GM12878 (cell line): Measurements from ENCODE around the gene ADGRD2. TPM values are rescaled to one million over a fixed set of nuclear protein-coding genes. Genes with fewer than 3 reads are reported as not detected.
A peak's percentile ranks its signal among the peaks of the same experiment; 100 is the strongest.

Experiments used
- ATAC-seq: fragments of 200-7000 bp; cut with Tn5 transposase; 3 replicates; pipeline ENCODE4 v1.9.1; 2020; ENCODE audit warnings: mild to moderate bottlenecking, moderate library complexity
- BruUV-seq: library from RNA; stranded (reverse); fragments of 400-500 nt; replicated peaks from 2 replicates; lab custom pipeline; 2021; lab: Mats Ljungman, UMichigan
- CTCF ChIA-PET: fragments of 300-600 bp; sonication (Branson Sonifier 250); formaldehyde crosslinking; extraction: SDS; loops from one replicate; lab custom pipeline; 2021; ENCODE audit warnings: inconsistent platforms; lab: Yijun Ruan, JAX
- POLR2A ChIA-PET: fragments of 350-600 bp; formaldehyde crosslinking; extraction: SDS; loops from one replicate; lab custom pipeline; 2021; ENCODE audit warnings: inconsistent platforms; lab: Charles Lee
- RAD21 ChIA-PET: fragments of 300-600 bp; sonication (Branson Sonifier 250); formaldehyde crosslinking; loops from one replicate; lab custom pipeline; 2023; ENCODE audit warnings: antibody characterized with exemption; ENCODE audit not compliant: unreplicated experiment; lab: Charles Lee
- SMC1A ChIA-PET: fragments of 300-600 bp; sonication (Branson Sonifier 250); formaldehyde crosslinking; loops from one replicate; lab custom pipeline; 2023; ENCODE audit not compliant: unreplicated experiment, uncharacterized antibody; lab: Charles Lee
- DNase-seq: peaks from one replicate; pipeline ENCODE4 v3.0.0-alpha.2; 2011; ENCODE audit warnings: low read depth, low spot score
- FAIRE-seq: peaks from 3 replicates; lab custom pipeline; 2011; peaks lifted over from hg19 to GRCh38; lab: Jason Lieb, UNC
- H2AFZ ChIP-seq: 2 replicates; pipeline ENCODE4 v1.6.0; 2011; ENCODE audit warnings: low read depth, low read length, control low read depth; ENCODE audit not compliant: control insufficient read depth
- H3K27ac ChIP-seq: 2 replicates; pipeline ENCODE4 v1.5.1; 2011; ENCODE audit warnings: control low read depth; ENCODE audit not compliant: control insufficient read depth, insufficient read depth
- H3K27me3 ChIP-seq, 2 experiments: replicated peaks in 1 of 2; 2 replicates each; pipeline versions ENCODE4 v1.6.0 to v1.6.1; 2011; ENCODE audit warnings: low read length in 1 of 2; ENCODE audit not compliant: control insufficient read depth in 2 of 2, insufficient read depth in 2 of 2
- H3K36me3 ChIP-seq, 2 experiments: 2 replicates each; pipeline ENCODE4 v1.5.1; 2011; ENCODE audit warnings: low read length in 1 of 2; ENCODE audit not compliant: control insufficient read depth in 2 of 2, insufficient read depth in 2 of 2
- H3K4me1 ChIP-seq: 2 replicates; pipeline ENCODE4 v1.6.1; 2011; ENCODE audit warnings: mild to moderate bottlenecking, low read length, moderate library complexity, mixed read lengths; ENCODE audit not compliant: control insufficient read depth, insufficient read depth
- H3K4me2 ChIP-seq: 2 replicates; pipeline ENCODE4 v1.6.0; 2011; ENCODE audit warnings: control low read depth; ENCODE audit not compliant: control insufficient read depth, insufficient read depth
- H3K4me3 ChIP-seq: fragments of 200-600 bp; sonication (generic); 2 replicates; pipeline ENCODE4 v1.5.1; 2016
- H3K79me2 ChIP-seq: 2 replicates; pipeline ENCODE4 v1.6.0; 2011; ENCODE audit warnings: low read length; ENCODE audit not compliant: control insufficient read depth, insufficient read depth
- H3K9ac ChIP-seq: 2 replicates; pipeline ENCODE4 v1.8.0; 2011; ENCODE audit warnings: low read length, control low read depth, mixed read lengths; ENCODE audit not compliant: control insufficient read depth, insufficient read depth
- H3K9me3 ChIP-seq: replicated peaks from 3 replicates; pipeline ENCODE4 v1.5.1; 2011; ENCODE audit warnings: mild to moderate bottlenecking, low read length; ENCODE audit not compliant: control insufficient read depth, insufficient read depth
- H4K20me1 ChIP-seq: 2 replicates; pipeline ENCODE4 v1.6.0; 2011; ENCODE audit not compliant: control insufficient read depth, insufficient read depth
- ASH2L ChIP-seq: fragments of 300-600, 200-600 bp; sonication (generic); IDR thresholded peaks from 2 replicates; pipeline ENCODE4 v1.6.1; 2017; ENCODE audit warnings: low read depth, mild to moderate bottlenecking, borderline replicate concordance
- CHD1 ChIP-seq: IDR thresholded peaks from 2 replicates; pipeline ENCODE4 v1.6.1; 2012; ENCODE audit warnings: low read depth, low read length, improper control_type of control experiment
- EP300 ChIP-seq, 2 experiments: fragments of 150-350 bp in 1 of 2; IDR thresholded peaks; 2 replicates each; pipeline ENCODE4 v1.6.1; 2011 to 2012; ENCODE audit warnings: low read depth in 2 of 2, low read length in 2 of 2, borderline replicate concordance in 1 of 2, improper control_type of control experiment in 1 of 2, inconsistent platforms in 1 of 2; ENCODE audit not compliant: control insufficient read depth in 1 of 2
- GABPA ChIP-seq: IDR thresholded peaks from 2 replicates; pipeline ENCODE4 v1.6.1; 2014; ENCODE audit warnings: antibody characterized with exemption, low read depth, mild to moderate bottlenecking, inconsistent platforms
- KAT2A ChIP-seq: conservative IDR thresholded peaks from 2 replicates; pipeline ENCODE4 v1.6.1; 2011; ENCODE audit warnings: low read depth, low read length; ENCODE audit not compliant: control insufficient read depth
- SRF ChIP-seq, 2 experiments: IDR thresholded peaks; 2 replicates each; pipeline ENCODE4 v1.6.1; 2011; ENCODE audit warnings: low read depth in 2 of 2, low read length in 2 of 2, mild to moderate bottlenecking in 1 of 2, moderate library complexity in 1 of 2
- SUZ12 ChIP-seq: fragments of 200-600 bp; sonication (generic); IDR thresholded peaks from one replicate; pipeline ENCODE4 v1.6.1; 2018; ENCODE audit warnings: antibody characterized with exemption, mild to moderate bottlenecking; ENCODE audit not compliant: unreplicated experiment
- TCF3 ChIP-seq: IDR thresholded peaks from 2 replicates; pipeline ENCODE4 v1.6.1; 2012; ENCODE audit warnings: low read depth, mild to moderate bottlenecking, low read length, borderline replicate concordance; ENCODE audit not compliant: insufficient read depth
- YY1 ChIP-seq: IDR thresholded peaks from 2 replicates; pipeline ENCODE4 v1.6.1; 2011; ENCODE audit warnings: low read depth, mild to moderate bottlenecking, low read length
- ZBTB33 ChIP-seq: fragments of 450-650 bp; IDR thresholded peaks from 2 replicates; pipeline ENCODE4 v1.6.1; 2017; ENCODE audit warnings: mild to moderate bottlenecking
- ZBTB4 ChIP-seq: fragments of 450-650 bp; formaldehyde crosslinking; IDR thresholded peaks from 2 replicates; pipeline ENCODE4 v1.4.0; 2022; ENCODE audit warnings: mild to moderate bottlenecking, moderate library complexity
- WGBS: methylation state at CpG from one replicate; pipeline ENCODE4 v1.1.6; 2016; ENCODE audit warnings: low lambda C conversion rate; ENCODE audit not compliant: insufficient replicate concordance, insufficient coverage; ENCODE audit errors: missing lambda C conversion rate; 5-methylcytosine and 5-hydroxymethylcytosine counted together
- in situ Hi-C: fragments of 300-500 bp; cut with MboI; formaldehyde crosslinking; loops from 9 replicates; pipeline ENCODE4 v1.14.3; 2018; ENCODE audit warnings: mixed read lengths
- intact Hi-C: fragments of 100-400 bp; cut with micrococcal nuclease; formaldehyde crosslinking; loops from one replicate; pipeline ENCODE4 v1.14.2; 2022; ENCODE audit not compliant: unreplicated experiment
- polyA plus RNA-seq, 11 experiments: library from polyadenylated mRNA; depleted of rRNA in 4 of 11; unstranded in 6 of 11; stranded (reverse) in 5 of 11; fragments of >200 nt; fragmentation: Nextera tagmentation in 4 of 11; fragmentation: Illumina TruSeq in 1 of 11; extraction: Ambion mirVana in 4 of 11; extraction: Trizol in 1 of 11; gene quantifications; 1 replicate in 1 of 11; 2 replicates in 10 of 11; pipeline versions ENCODE4 v1.2.1 to v1.2.3, GENCODE V29; 2011 to 2016; ENCODE audit warnings: inconsistent platforms in 2 of 11, missing spikeins in 2 of 11, low read depth in 1 of 11
- total RNA-seq, 4 experiments: library from RNA; depleted of rRNA in 3 of 4; stranded (reverse); fragments of >200 nt in 3 of 4; fragmentation: Illumina TruSeq in 1 of 4; extraction: Trizol in 1 of 4; gene quantifications; 2 replicates each; pipeline versions ENCODE4 v1.2.1 to v1.2.3, GENCODE V29; 2013 to 2021

Gene ADGRD2
- total and polyA plus RNA-seq, 10 of the 15 experiments (the other 5 are each of a cell fraction or from before 2014, with no cell fraction given): not detected

- H3K27me3 ChIP-seq: peaks cover 5 to 9% of the 10 kb centered on the region in 2 experiments; a peak in 3 of 4 replicates
- intact Hi-C loops (no loop called here), in situ Hi-C loops (no loop called here)
- DNase-seq: no peak
- H3K4me3 ChIP-seq: no peak overlapping the region
- ChIA-PET SMC1A (no interaction called here), POLR2A (no interaction called here), CTCF (no interaction called here), RAD21 (no interaction called here)
- BruUV-seq: no TSS peak
- H2AFZ ChIP-seq: no peak overlapping the region
- peak; percentile 57 for TF ChIP-seq SUZ12
- no peak for TF ChIP-seq EP300 (IDR thresholded peaks at IDR 0.05; ENCODE audit: borderline replicate concordance in 1 of 2, control insufficient read depth in 1 of 2, low read depth in 2 of 2, low read length in 2 of 2)
- no peaks in the 10 kb centered on the region for H3K4me1 ChIP-seq
- no peak for FAIRE-seq
- H3K79me2 ChIP-seq: no peaks in the 10 kb centered on the region
- no peak overlapping the region for H3K4me2 ChIP-seq
- ATAC-seq: no peak
- no peaks in the 10 kb centered on the region for H3K36me3 ChIP-seq
- 26% methylated on average over 19 of the region's 19 CpGs for WGBS
- H3K9me3 ChIP-seq: no peaks in the 10 kb centered on the region
- H4K20me1 ChIP-seq: no peaks in the 10 kb centered on the region
- no peak overlapping the region for H3K27ac ChIP-seq
- H3K9ac ChIP-seq: no peak overlapping the region
Measured at GRCh38 chr9:124450931-124451661, 845 bp downstream of the ADGRD2 start.

GRCh38 chr9:124452326-124452725 lies 2.1 kb downstream of the ADGRD2 start:
- in situ Hi-C loops (no loop called here), intact Hi-C loops (no loop called here)
- DNase-seq (no peak), ATAC-seq (no peak), FAIRE-seq (no peak)
- 49% methylated on average over 19 of the region's 19 CpGs for WGBS
- CTCF ChIA-PET: no interaction called here
- no peak overlapping the region for H2AFZ ChIP-seq
- POLR2A ChIA-PET: no interaction called here
- no peaks in the 10 kb centered on the region for H3K4me1 ChIP-seq
- H3K36me3 ChIP-seq: no peaks in the 10 kb centered on the region
- SMC1A ChIA-PET: no interaction called here
- H3K9ac ChIP-seq: no peak overlapping the region
- no peaks in the 10 kb centered on the region for H3K79me2 ChIP-seq
- no peak overlapping the region for H3K4me3 ChIP-seq
- H3K9me3 ChIP-seq: no peaks in the 10 kb centered on the region
- H3K4me2 ChIP-seq: no peak overlapping the region
- no TSS peak for BruUV-seq
- H3K27ac ChIP-seq: no peak overlapping the region
- H3K27me3 ChIP-seq: peaks cover 5 to 9% of the 10 kb centered on the region in 2 experiments; a peak in 3 of 4 replicates
- no peaks in the 10 kb centered on the region for H4K20me1 ChIP-seq
- RAD21 ChIA-PET: no interaction called here
- TF ChIP-seq YY1 (no peak), TCF3 (no peak), CHD1 (no peak), ASH2L (no peak), SRF (IDR thresholded peaks at IDR 0.05; ENCODE audit: low read depth in 2 of 2, low read length in 2 of 2) (no peak), GABPA (no peak), ZBTB4 (no peak), ZBTB33 (no peak), KAT2A (no peak)
